GM06990 (cell line): ENCODE data around the gene KRT13.

Experiments
- DNase-seq: peaks from one replicate; pipeline ENCODE4 v3.0.0-alpha.2; 2011; ENCODE audit not compliant: insufficient read length; ENCODE audit errors: extremely low read depth
- H3K27me3 ChIP-seq: replicated peaks from 2 replicates; pipeline ENCODE4 v1.6.0; 2011; ENCODE audit warnings: low read length; ENCODE audit not compliant: control insufficient read depth, insufficient read depth
- H3K36me3 ChIP-seq: 2 replicates; pipeline ENCODE4 v1.5.1; 2011; ENCODE audit warnings: low read length; ENCODE audit not compliant: control insufficient read depth, insufficient read depth
- H3K4me3 ChIP-seq: replicated peaks from 2 replicates; pipeline ENCODE4 v1.5.1; 2011; ENCODE audit warnings: low read depth, mild to moderate bottlenecking, control low read depth, low read length
- TF ChIP-seq, protein P1 (sequence below): IDR thresholded peaks from 2 replicates; pipeline ENCODE4 v1.5.1; 2011; ENCODE audit warnings: low read length, control low read depth, mild to moderate bottlenecking, inconsistent platforms; ENCODE audit not compliant: insufficient read depth, poor library complexity, severe bottlenecking

The KRT13 gene

DNA sequence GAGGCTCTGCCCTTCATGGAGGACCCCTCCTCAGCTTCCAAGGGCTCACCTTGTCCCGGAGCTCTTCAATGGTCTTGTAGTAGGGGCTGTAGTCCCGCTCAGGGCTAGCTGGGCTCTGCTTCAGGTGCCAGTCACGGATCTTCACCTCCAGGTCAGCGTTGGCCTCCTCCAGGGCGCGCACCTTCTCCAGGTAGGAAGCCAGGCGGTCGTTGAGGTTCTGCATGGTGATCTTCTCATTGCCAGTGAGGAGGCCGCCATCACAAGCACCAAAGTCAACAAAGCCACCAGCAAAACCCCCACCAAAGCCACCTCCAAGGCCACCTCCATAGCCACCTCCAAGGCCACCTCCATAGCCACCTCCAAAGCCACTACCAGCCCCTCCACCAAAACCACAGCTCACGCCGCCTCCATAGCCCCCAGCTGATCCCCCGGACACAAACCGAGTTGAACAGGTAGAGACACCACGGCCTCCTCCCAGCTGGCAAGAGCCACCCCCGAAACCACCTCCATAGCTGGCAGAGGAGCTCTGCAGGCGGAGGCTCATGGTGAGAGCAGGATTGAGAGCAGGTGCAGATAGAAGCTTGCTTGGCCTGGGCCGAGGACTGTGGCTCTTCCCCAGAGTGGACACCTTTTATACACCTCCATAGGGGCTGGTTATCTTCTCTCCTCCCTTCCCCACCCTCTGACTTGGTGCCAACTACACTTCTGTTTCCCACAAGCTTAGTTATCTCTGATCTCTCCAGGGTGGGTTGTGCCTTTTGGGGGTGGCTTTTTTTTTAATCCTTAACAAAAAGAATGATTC is at the start of gene KRT13:
Gene KRT13, minus strand, starts transcription at position 606 of the 802 bp plus-strand sequence. Its CDS starts 62 bp downstream, at position 544.
- Histone ChIP-seq H3K36me3 (no peaks in the 10 kb centered on the region), H3K4me3 (no peak within 1 kb of the TSS), H3K27me3 (no peaks in the 10 kb centered on the region; the same call in none of the 2 replicates)
- DNase-seq = no peak
- TF ChIP-seq, protein P1, sequence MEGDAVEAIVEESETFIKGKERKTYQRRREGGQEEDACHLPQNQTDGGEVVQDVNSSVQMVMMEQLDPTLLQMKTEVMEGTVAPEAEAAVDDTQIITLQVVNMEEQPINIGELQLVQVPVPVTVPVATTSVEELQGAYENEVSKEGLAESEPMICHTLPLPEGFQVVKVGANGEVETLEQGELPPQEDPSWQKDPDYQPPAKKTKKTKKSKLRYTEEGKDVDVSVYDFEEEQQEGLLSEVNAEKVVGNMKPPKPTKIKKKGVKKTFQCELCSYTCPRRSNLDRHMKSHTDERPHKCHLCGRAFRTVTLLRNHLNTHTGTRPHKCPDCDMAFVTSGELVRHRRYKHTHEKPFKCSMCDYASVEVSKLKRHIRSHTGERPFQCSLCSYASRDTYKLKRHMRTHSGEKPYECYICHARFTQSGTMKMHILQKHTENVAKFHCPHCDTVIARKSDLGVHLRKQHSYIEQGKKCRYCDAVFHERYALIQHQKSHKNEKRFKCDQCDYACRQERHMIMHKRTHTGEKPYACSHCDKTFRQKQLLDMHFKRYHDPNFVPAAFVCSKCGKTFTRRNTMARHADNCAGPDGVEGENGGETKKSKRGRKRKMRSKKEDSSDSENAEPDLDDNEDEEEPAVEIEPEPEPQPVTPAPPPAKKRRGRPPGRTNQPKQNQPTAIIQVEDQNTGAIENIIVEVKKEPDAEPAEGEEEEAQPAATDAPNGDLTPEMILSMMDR = no peak

DNA sequence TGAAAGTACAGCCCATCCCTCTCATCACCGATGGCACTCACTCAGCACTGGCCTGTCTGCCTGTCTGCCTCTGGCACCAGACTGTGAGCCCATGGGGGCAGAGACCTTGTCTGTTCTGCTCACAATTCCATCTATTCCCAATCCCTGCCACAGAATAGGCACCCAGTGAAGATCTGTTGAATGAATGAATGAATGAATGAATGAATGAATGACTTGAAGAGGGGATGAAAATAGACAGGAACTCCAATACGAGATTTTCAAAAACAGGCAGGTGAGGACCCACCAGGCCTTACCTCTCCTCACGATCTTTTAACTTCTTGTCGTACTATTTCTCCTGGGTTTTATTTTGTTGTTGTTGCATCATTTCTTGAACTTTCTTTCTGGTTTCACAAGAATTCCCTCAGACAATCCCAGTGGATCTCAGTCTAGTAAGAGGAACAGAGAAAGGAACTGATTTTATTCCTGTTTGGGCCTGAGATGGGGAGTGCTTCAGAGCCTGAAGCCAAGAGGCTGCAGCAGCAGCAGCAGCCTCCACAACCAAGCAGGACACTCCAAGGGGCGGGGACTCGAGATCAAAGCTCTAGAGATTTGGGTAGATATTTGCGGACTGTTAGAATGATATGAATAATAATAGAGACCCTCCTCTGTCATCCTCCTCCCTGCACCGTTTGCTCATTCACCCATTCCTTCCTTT is 48.7 kb upstream of the KRT13 start:
- Histone ChIP-seq H3K4me3 (no peak overlapping the region), H3K27me3 (no peaks in the 10 kb centered on the region), H3K36me3 (no peaks in the 10 kb centered on the region)
- DNase-seq = no peak
- TF ChIP-seq, protein P1 = no peak

DNA sequence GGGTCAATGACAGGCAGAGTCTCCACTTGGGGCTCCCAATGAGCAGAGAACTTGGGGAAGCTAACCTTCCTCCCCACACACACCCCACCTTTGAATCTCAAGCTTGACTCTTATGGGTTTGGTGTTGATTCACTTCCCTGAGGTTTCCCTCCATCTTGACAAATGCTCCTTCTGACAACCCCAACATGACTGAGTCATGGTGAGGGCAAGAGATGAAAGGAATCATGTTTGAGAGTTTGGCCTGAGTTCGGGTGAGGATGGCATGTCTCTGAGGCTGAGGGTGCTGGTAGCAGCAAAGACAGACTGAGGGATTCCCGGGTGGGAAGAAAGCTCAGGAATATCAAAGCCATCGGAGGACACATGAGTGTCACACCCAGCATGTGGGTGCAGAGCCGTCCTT is 47.8 kb upstream of the KRT13 start:
- no peak overlapping the region for H3K4me3 ChIP-seq
- no peak for DNase-seq
- H3K27me3 ChIP-seq = no peaks in the 10 kb centered on the region; the same call in 1 of the 2 replicates
- no peaks in the 10 kb centered on the region for H3K36me3 ChIP-seq
- TF ChIP-seq, protein P1 = no peak

DNA sequence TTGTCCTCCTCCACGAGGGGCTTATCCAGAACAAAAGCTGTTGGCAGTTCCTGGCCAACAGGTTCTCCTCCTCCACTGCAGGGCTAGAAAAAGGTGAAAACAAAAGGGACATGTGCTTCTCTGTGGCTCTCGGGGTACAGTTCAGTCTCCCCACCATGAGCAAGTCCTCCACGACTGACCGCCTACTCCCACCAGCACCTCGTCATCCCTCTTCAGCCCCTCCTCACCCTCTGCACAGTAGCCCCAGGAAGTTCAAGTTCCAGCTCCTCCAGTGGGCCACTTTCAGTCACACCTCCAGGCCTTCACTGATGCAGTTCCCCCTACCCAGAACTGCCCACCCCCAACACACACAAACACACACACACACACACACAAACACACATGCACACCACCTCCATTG is 47.0 kb upstream of the KRT13 start:
- no peaks in the 10 kb centered on the region; the same call in 1 of the 2 replicates for H3K27me3 ChIP-seq
- no peak for DNase-seq
- H3K36me3 ChIP-seq = no peaks in the 10 kb centered on the region
- TF ChIP-seq, protein P1 = no peak
- H3K4me3 ChIP-seq = no peak overlapping the region

DNA sequence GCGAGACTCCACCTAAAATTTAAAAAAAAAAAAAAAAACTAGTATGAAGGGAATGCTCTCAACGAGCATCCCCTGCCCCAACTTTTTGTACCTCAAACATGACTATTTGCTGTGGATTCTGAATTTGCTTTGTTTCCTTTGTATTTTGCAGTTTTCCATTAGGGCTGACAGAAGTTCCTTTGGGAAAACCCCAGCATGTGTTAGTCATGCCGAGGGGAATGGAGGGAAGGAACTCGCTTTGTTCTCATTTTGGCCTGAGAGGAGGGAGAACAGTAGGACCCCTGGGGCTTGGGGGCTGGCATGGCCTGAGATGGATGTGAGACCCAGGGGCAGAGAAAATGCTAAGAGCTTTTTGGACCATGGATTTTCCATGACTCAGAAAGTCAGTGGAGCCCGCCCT is 46.0 kb upstream of the KRT13 start:
- no peak overlapping the region for H3K4me3 ChIP-seq
- no peaks in the 10 kb centered on the region; the same call in 1 of the 2 replicates for H3K27me3 ChIP-seq
- no peaks in the 10 kb centered on the region for H3K36me3 ChIP-seq
- TF ChIP-seq, protein P1 = no peak
- no peak for DNase-seq
